ENCODE results near the gene HSPG2.

Gene HSPG2

DNA sequence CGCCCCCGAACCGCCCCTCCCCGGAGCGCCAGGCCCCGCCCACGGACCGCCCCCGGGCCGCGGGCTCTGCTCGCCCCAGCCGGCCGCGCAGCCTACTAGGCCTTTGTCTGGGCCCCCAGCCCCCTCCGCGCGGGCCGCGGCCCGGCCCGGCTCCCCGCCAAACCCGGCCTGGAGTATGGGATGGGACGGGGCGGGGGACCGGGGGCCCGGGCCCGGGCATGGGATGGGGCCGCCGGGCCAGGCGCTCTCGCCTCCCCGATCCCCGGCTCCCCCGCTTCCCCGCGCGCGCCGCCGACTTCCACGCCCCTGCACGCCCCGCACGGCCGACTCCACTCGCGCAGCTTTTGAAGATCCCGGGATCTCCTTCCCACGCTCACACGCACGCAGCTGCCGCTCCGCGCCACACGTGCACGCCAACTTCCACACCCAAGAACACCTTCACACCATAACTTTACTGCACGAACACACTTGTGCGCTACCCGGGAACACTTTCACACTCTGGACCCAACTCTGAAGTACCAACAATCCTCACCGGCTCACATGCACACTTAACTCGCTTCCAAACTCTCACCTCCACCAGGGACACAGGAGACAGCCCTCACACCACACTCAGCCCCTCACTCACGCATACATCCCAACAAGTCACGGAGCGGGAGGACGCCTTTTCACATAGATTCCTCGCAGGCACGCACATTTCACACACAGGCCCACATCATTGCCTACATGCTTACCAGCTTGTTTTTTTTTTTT lies 437 bp upstream of the HSPG2 start:
- peak overlapping the region; percentile 88 for H2AFZ ChIP-seq
- no peak overlapping the region for H3K27ac ChIP-seq
- peak overlapping the region; percentile 88 for H3K4me2 ChIP-seq (ENCODE audit: low read length)
- H3K27me3 ChIP-seq (ENCODE audit: control insufficient read depth, insufficient read depth, low read length): no peaks in the 10 kb centered on the region
- H3K9me3 ChIP-seq (ENCODE audit: control insufficient read depth, low read length): no peaks in the 10 kb centered on the region
- no peak overlapping the region for H3K9ac ChIP-seq
- peak overlapping the region; percentile 51 for H3K4me3 ChIP-seq (ENCODE audit: low read depth, low read length)
- H3K4me1 ChIP-seq: peaks cover 10% of the 10 kb centered on the region
- H3K79me2 ChIP-seq: no peaks in the 10 kb centered on the region
- TF ChIP-seq, protein P1, sequence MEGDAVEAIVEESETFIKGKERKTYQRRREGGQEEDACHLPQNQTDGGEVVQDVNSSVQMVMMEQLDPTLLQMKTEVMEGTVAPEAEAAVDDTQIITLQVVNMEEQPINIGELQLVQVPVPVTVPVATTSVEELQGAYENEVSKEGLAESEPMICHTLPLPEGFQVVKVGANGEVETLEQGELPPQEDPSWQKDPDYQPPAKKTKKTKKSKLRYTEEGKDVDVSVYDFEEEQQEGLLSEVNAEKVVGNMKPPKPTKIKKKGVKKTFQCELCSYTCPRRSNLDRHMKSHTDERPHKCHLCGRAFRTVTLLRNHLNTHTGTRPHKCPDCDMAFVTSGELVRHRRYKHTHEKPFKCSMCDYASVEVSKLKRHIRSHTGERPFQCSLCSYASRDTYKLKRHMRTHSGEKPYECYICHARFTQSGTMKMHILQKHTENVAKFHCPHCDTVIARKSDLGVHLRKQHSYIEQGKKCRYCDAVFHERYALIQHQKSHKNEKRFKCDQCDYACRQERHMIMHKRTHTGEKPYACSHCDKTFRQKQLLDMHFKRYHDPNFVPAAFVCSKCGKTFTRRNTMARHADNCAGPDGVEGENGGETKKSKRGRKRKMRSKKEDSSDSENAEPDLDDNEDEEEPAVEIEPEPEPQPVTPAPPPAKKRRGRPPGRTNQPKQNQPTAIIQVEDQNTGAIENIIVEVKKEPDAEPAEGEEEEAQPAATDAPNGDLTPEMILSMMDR (IDR thresholded peaks at IDR 0.05): no peak
- H3K36me3 ChIP-seq (ENCODE audit: control insufficient read depth, insufficient read depth, low read length): no peaks in the 10 kb centered on the region

DNA sequence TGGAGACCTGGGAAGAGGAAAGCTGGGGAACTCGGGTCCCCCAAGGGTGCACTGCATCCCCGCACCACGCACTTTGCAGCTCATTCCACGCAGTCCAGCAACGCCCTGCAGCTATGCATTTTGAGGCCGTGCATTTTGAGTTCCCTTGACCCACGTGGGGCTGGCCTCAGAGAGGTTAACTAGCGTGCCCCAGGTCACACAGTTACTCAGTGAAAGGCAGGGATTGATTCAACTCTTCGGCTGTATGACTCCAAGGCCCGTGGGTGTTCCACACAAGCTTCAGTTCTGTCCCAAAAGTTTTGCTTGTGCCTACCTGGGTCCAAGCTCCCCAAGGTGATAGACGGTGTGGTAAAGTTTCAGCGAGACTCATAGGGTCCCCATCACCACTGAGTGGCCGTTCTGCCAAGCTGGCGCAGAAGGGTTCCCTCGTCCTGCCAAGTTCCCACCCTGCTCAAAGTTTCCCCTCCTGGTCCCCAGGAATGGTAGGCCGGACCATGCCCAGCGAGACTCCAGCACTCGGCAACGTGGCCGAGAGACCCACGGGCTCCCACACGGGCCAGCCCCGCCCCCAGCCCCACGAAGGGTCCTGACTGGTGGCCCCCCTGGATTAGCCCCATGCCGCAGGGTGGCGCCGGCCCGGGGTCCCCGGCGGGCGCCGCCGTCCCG lies 611 bp downstream of the HSPG2 start:
- H3K27me3 ChIP-seq (ENCODE audit: control insufficient read depth, insufficient read depth, low read length): no peaks in the 10 kb centered on the region
- no peaks in the 10 kb centered on the region for H3K36me3 ChIP-seq (ENCODE audit: control insufficient read depth, insufficient read depth, low read length)
- no peaks in the 10 kb centered on the region for H3K79me2 ChIP-seq
- H3K4me1 ChIP-seq: peaks cover 10% of the 10 kb centered on the region
- H3K4me2 ChIP-seq (ENCODE audit: low read length): peak overlapping the region; percentile 86
- H3K27ac ChIP-seq: no peak overlapping the region
- TF ChIP-seq, protein P1 (IDR thresholded peaks at IDR 0.05): no peak
- H3K9me3 ChIP-seq (ENCODE audit: control insufficient read depth, low read length): no peaks in the 10 kb centered on the region
- no peak overlapping the region for H3K9ac ChIP-seq
- peak overlapping the region; percentile 59 for H3K4me3 ChIP-seq (ENCODE audit: low read depth, low read length)
- peak overlapping the region; percentile 46 for H2AFZ ChIP-seq

DNA sequence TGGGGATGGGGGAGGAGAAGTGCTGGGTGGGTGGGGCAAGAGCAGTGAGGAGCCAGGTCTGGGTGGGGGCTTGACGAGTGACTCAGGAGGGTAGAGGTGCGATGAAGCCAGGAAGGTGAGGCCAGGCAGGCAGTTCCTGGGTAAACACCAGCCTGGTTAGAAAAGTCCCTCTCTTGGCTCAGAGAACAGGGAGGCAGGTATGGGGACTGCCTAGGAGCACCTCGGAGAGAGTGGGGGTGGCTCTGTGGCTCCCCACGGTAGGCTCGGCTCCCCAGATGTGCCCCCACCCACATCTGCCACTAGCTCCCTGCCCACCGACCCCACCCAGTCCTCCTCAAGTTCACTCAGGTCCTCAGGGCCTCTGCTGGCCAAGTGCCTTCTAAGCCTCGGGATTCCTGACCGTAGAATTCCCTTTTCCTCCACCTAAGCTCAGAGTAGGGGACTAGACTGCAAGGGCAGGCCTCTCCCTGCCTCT lies 1.2 kb downstream of the HSPG2 start:
- Histone ChIP-seq H3K9me3 (ENCODE audit: control insufficient read depth, low read length) (no peaks in the 10 kb centered on the region), H3K9ac (no peak overlapping the region), H3K4me1 (peaks cover 10% of the 10 kb centered on the region), H3K36me3 (ENCODE audit: control insufficient read depth, insufficient read depth, low read length) (no peaks in the 10 kb centered on the region), H2AFZ (peak overlapping the region; percentile 46), H3K27me3 (ENCODE audit: control insufficient read depth, insufficient read depth, low read length) (no peaks in the 10 kb centered on the region), H3K27ac (no peak overlapping the region), H3K79me2 (no peaks in the 10 kb centered on the region), H3K4me2 (ENCODE audit: low read length) (peak overlapping the region; percentile 86), H3K4me3 (ENCODE audit: low read depth, low read length) (peak overlapping the region; percentile 59)
- TF ChIP-seq, protein P1 (IDR thresholded peaks at IDR 0.05): no peak

DNA sequence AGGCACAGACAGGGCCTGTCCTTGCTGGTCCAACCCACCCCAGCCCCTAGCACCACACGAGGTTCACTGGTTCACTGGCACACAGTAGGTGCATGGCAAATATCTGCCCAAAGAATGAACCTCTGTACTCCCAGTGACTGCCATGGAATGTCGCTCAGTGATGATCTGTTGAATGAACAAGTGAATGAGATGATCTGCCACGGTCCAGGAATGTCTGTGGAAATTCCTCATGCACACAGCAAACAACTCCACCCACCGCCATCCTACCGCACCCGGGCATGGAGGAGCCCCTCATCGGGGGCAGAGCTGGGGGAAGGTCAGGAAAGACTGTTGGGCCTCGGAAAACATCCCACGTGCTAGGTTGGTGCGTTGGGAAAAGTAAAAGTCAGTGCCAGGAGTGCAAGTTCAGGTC lies 1.7 kb downstream of the HSPG2 start:
- Histone ChIP-seq H2AFZ (no peak overlapping the region), H3K4me1 (peaks cover 10% of the 10 kb centered on the region), H3K27me3 (ENCODE audit: control insufficient read depth, insufficient read depth, low read length) (no peaks in the 10 kb centered on the region), H3K36me3 (ENCODE audit: control insufficient read depth, insufficient read depth, low read length) (no peaks in the 10 kb centered on the region), H3K27ac (no peak overlapping the region), H3K79me2 (no peaks in the 10 kb centered on the region), H3K9me3 (ENCODE audit: control insufficient read depth, low read length) (no peaks in the 10 kb centered on the region), H3K4me2 (ENCODE audit: low read length) (no peak overlapping the region), H3K9ac (no peak overlapping the region), H3K4me3 (ENCODE audit: low read depth, low read length) (no peak overlapping the region)
- TF ChIP-seq, protein P1 (IDR thresholded peaks at IDR 0.05): no peak
